IMR-90 (cell line): Measurements from ENCODE around the gene HMGB2. TPM values are rescaled to one million over a fixed set of nuclear protein-coding genes. Genes with fewer than 3 reads are reported as not detected.

Experiments
- ATAC-seq: fragments of 200-7000 bp; cut with Tn5 transposase; 2 replicates; pipeline ENCODE4 v1.9.1; 2020; ENCODE audit warnings: low read depth, mild to moderate bottlenecking, moderate library complexity
- BruUV-seq: library from RNA; stranded (reverse); fragments of 400-500 nt; replicated peaks from 2 replicates; lab custom pipeline; 2021; lab: Mats Ljungman, UMichigan
- CTCF ChIA-PET: fragments of 300-600 bp; formaldehyde crosslinking; extraction: SDS; loops from one replicate; lab custom pipeline; 2021; ENCODE audit warnings: antibody characterized with exemption; lab: Yijun Ruan, JAX
- POLR2A ChIA-PET: fragments of 300-600 bp; sonication (Branson Sonifier 250); formaldehyde crosslinking; loops from one replicate; lab custom pipeline; 2022; ENCODE audit warnings: antibody characterized with exemption; ENCODE audit not compliant: unreplicated experiment; lab: Charles Lee
- DNase-seq: peaks from one replicate; pipeline ENCODE4 v3.0.0; 2013
- H2AFZ ChIP-seq: replicated peaks from 2 replicates; pipeline ENCODE3; 2013; ENCODE audit warnings: low read length, mild to moderate bottlenecking; ENCODE audit not compliant: poor library complexity
- H2AK5ac ChIP-seq: 2 replicates; pipeline ENCODE4 v1.6.1; 2013; ENCODE audit warnings: low read depth, low read length, inconsistent platforms
- H2AK9ac ChIP-seq: replicated peaks from 2 replicates; pipeline ENCODE3; 2013; ENCODE audit warnings: mild to moderate bottlenecking, low read depth, low read length, moderate library complexity; ENCODE audit not compliant: poor library complexity
- H2BK120ac ChIP-seq: 2 replicates; pipeline ENCODE4 v1.6.1; 2013; ENCODE audit warnings: low read depth, low read length, inconsistent platforms
- H2BK15ac ChIP-seq: 3 replicates; pipeline ENCODE4 v1.6.1; 2013; ENCODE audit warnings: low read depth, low read length, inconsistent platforms
- H2BK20ac ChIP-seq: 2 replicates; pipeline ENCODE4 v1.6.1; 2013; ENCODE audit warnings: low read depth, mild to moderate bottlenecking, inconsistent platforms, low read length, moderate library complexity
- H2BK5ac ChIP-seq: 2 replicates; pipeline ENCODE4 v1.6.1; 2013; ENCODE audit warnings: mild to moderate bottlenecking, low read depth, low read length, inconsistent platforms; ENCODE audit not compliant: poor library complexity, severe bottlenecking
- H3K14ac ChIP-seq: replicated peaks from 2 replicates; pipeline ENCODE4 v1.6.1; 2013; ENCODE audit warnings: low read depth, low read length, inconsistent platforms
- H3K18ac ChIP-seq: 2 replicates; pipeline ENCODE4 v1.6.1; 2013; ENCODE audit warnings: low read depth, low read length, control low read depth
- H3K23ac ChIP-seq: 2 replicates; pipeline ENCODE4 v1.6.1; 2013; ENCODE audit warnings: low read depth, low read length, inconsistent platforms
- H3K27ac ChIP-seq: 2 replicates; pipeline ENCODE4 v1.5.1; 2013; ENCODE audit warnings: mild to moderate bottlenecking, control low read depth, low read length; ENCODE audit not compliant: insufficient read depth
- H3K27me3 ChIP-seq: 2 replicates; pipeline ENCODE4 v1.6.1; 2013; ENCODE audit warnings: low read length; ENCODE audit not compliant: control insufficient read depth, insufficient read depth
- H3K36me3 ChIP-seq: 2 replicates; pipeline ENCODE4 v1.6.1; 2013; ENCODE audit warnings: low read length, mixed read lengths; ENCODE audit not compliant: control insufficient read depth, insufficient read depth
- H3K4ac ChIP-seq: 2 replicates; pipeline ENCODE4 v1.6.1; 2013; ENCODE audit warnings: low read depth, low read length, inconsistent platforms
- H3K4me1 ChIP-seq: 2 replicates; pipeline ENCODE4 v1.6.1; 2013; ENCODE audit warnings: low read length, mixed read lengths; ENCODE audit not compliant: control insufficient read depth, insufficient read depth
- H3K4me2 ChIP-seq: 2 replicates; pipeline ENCODE4 v1.6.1; 2013; ENCODE audit warnings: low read depth, mild to moderate bottlenecking, control low read depth, low read length, moderate library complexity
- H3K4me3 ChIP-seq: 2 replicates; pipeline ENCODE4 v1.5.1; 2013; ENCODE audit warnings: low read depth, mild to moderate bottlenecking, control low read depth, low read length, moderate library complexity; ENCODE audit not compliant: insufficient read depth
- H3K56ac ChIP-seq: 2 replicates; pipeline ENCODE4 v1.6.1; 2013; ENCODE audit warnings: low read length, inconsistent platforms; ENCODE audit not compliant: insufficient read depth; ENCODE audit errors: extremely low read depth
- H3K79me1 ChIP-seq, 2 experiments: 2 replicates each; pipeline ENCODE4 v1.6.1; 2013; ENCODE audit warnings: low read length in 2 of 2, inconsistent platforms in 1 of 2, low read depth in 1 of 2
- H3K9ac ChIP-seq: 2 replicates; pipeline ENCODE4 v1.6.1; 2013; ENCODE audit warnings: low read depth, low read length, control low read depth
- H3K9me1 ChIP-seq: 2 replicates; pipeline ENCODE4 v1.6.1; 2013; ENCODE audit warnings: low read length, inconsistent platforms; ENCODE audit not compliant: insufficient read depth
- H3K9me3 ChIP-seq: 2 replicates; pipeline ENCODE4 v1.6.1; 2013; ENCODE audit warnings: low read length; ENCODE audit not compliant: control insufficient read depth, insufficient read depth
- H4K20me1 ChIP-seq: 2 replicates; pipeline ENCODE4 v1.6.1; 2013; ENCODE audit warnings: low read length, inconsistent platforms; ENCODE audit not compliant: insufficient read depth
- H4K5ac ChIP-seq: 2 replicates; pipeline ENCODE4 v1.6.1; 2013; ENCODE audit warnings: mild to moderate bottlenecking, low read depth, low read length, control low read depth
- H4K8ac ChIP-seq, 2 experiments: 2 replicates each; pipeline ENCODE4 v1.6.1; 2013; ENCODE audit warnings: low read depth in 2 of 2, low read length in 2 of 2, control low read depth in 1 of 2, inconsistent platforms in 1 of 2
- H4K91ac ChIP-seq: 2 replicates; pipeline ENCODE4 v1.6.1; 2013; ENCODE audit warnings: low read depth, low read length, inconsistent platforms; ENCODE audit not compliant: insufficient read depth
- BHLHE40 ChIP-seq: fragments of 150-350 bp; IDR thresholded peaks from 2 replicates; pipeline ENCODE4 v1.6.1; 2016; ENCODE audit warnings: mild to moderate bottlenecking, low read depth, low read length
- CEBPB ChIP-seq: IDR thresholded peaks from 2 replicates; pipeline ENCODE4 v1.6.1; 2012; ENCODE audit warnings: low read depth, low read length, improper control_type of control experiment
- CHD1 ChIP-seq: IDR thresholded peaks from 2 replicates; pipeline ENCODE4 v1.6.1; 2012; ENCODE audit warnings: low read depth, low read length, improper control_type of control experiment
- ELK1 ChIP-seq: fragments of 150-350 bp; IDR thresholded peaks from 2 replicates; pipeline ENCODE4 v1.6.1; 2016; ENCODE audit warnings: low read depth, mild to moderate bottlenecking, low read length, moderate library complexity, borderline replicate concordance
- FOS ChIP-seq: fragments of 150-350 bp; IDR thresholded peaks from 2 replicates; pipeline ENCODE4 v1.6.1; 2016; ENCODE audit warnings: low read depth, low read length
- MAFK ChIP-seq: IDR thresholded peaks from 2 replicates; pipeline ENCODE4 v1.6.1; 2012; ENCODE audit warnings: low read depth, low read length, improper control_type of control experiment
- MAZ ChIP-seq: IDR thresholded peaks from 2 replicates; pipeline ENCODE4 v1.6.1; 2012; ENCODE audit warnings: low read depth, mild to moderate bottlenecking, low read length, improper control_type of control experiment, moderate library complexity, borderline replicate concordance
- MXI1 ChIP-seq: IDR thresholded peaks from 2 replicates; pipeline ENCODE4 v1.6.1; 2012; ENCODE audit warnings: low read depth, mild to moderate bottlenecking, low read length, moderate library complexity, borderline replicate concordance
- NFE2L2 ChIP-seq: fragments of 150-350 bp; IDR thresholded peaks from 2 replicates; pipeline ENCODE4 v1.6.1; 2016; ENCODE audit warnings: low read depth, mild to moderate bottlenecking, low read length
- POLR2A ChIP-seq: IDR thresholded peaks from 2 replicates; pipeline ENCODE4 v1.6.1; 2012; ENCODE audit warnings: mild to moderate bottlenecking, low read depth, low read length
- RAD21 ChIP-seq: IDR thresholded peaks from 2 replicates; pipeline ENCODE4 v1.6.1; 2012; ENCODE audit warnings: low read length, improper control_type of control experiment
- RCOR1 ChIP-seq: IDR thresholded peaks from 2 replicates; pipeline ENCODE4 v1.6.1; 2012; ENCODE audit warnings: mild to moderate bottlenecking, low read length, improper control_type of control experiment; ENCODE audit not compliant: insufficient replicate concordance
- RFX5 ChIP-seq: IDR thresholded peaks from 2 replicates; pipeline ENCODE4 v1.8.0; 2012; ENCODE audit warnings: low read depth, mild to moderate bottlenecking, low read length, moderate library complexity
- SMC3 ChIP-seq: fragments of 150-350 bp; IDR thresholded peaks from 2 replicates; pipeline ENCODE4 v1.6.1; 2016; ENCODE audit warnings: low read depth, mild to moderate bottlenecking, antibody characterized with exemption, low read length, moderate library complexity
- USF2 ChIP-seq: fragments of 150-350 bp; IDR thresholded peaks from 2 replicates; pipeline ENCODE4 v1.6.1; 2017; ENCODE audit warnings: mild to moderate bottlenecking, antibody characterized with exemption, low read length, low read depth
- WGBS, 2 experiments: methylation state at CpG; one replicate each; pipeline versions ENCODE4 v1.1.5 to v1.1.7; 2013; ENCODE audit warnings: missing lambda C conversion rate in 2 of 2; ENCODE audit not compliant: insufficient read length in 1 of 2; ENCODE audit errors: extremely low coverage in 2 of 2; 5-methylcytosine and 5-hydroxymethylcytosine counted together
- dilution Hi-C: fragments of 300-500 bp; cut with HindIII; formaldehyde crosslinking; loops from one replicate; pipeline ENCODE4 v1.14.3; 2018; ENCODE audit warnings: low sequenced_read_pairs; ENCODE audit not compliant: unreplicated experiment
- in situ Hi-C: fragments of 300-500 bp; cut with MboI; formaldehyde crosslinking; loops from 3 replicates; pipeline ENCODE4 v1.14.3; 2019; ENCODE audit warnings: low sequenced_read_pairs, inconsistent platforms, mixed read lengths
- intact Hi-C: fragments of 100-400 bp; cut with micrococcal nuclease; formaldehyde crosslinking; loops from 2 replicates; pipeline ENCODE4 v1.10.0; 2022
- polyA plus RNA-seq, 3 experiments: library from polyadenylated mRNA; depleted of rRNA; stranded (reverse); fragments of >200 nt; gene quantifications; 2 replicates each; pipeline ENCODE4 v1.2.3, GENCODE V29; 2012; ENCODE audit warnings: low replicate concordance in 1 of 3
- total RNA-seq: library from RNA; depleted of rRNA; stranded (reverse); fragments of >200 nt; gene quantifications from 2 replicates; pipeline ENCODE4 v1.2.3, GENCODE V29; 2012
- TF ChIP-seq, protein P1 (sequence below): conservative IDR thresholded peaks from 2 replicates; pipeline ENCODE4 v1.5.1; 2012; ENCODE audit warnings: mild to moderate bottlenecking, low read depth, low read length, improper control_type of control experiment

The HMGB2 gene
- total and polyA plus RNA-seq, 2 of the 4 experiments (the other 2 are of a cell fraction): 49.3 to 106 TPM

DNA sequence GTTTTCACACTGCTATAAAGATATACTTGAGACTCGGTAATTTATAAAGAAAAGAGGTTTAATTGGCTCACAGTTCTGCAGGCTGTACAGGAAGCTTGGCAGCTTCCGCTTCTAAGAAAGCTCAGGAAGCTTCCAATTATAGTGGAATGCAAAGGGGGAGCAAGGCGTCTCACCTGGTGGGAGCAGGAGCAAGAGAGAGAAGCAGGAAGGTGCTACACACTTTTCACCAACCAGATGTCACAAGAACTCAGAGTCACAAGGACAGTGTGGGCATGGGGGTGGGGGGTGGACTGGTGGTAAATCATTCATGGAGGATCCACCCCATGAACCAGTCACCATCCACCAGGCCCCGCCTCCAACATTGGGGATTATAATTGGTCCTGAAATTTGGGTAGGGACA is 22.8 kb downstream of the HMGB2 start:
- BruUV-seq: no TSS peak
- Histone ChIP-seq H2AK5ac (no peak overlapping the region), H2BK20ac (no peak overlapping the region), H2AFZ (no peak overlapping the region), H2BK120ac (no peak overlapping the region), H3K23ac (no peak overlapping the region), H3K14ac (no peak overlapping the region), H3K79me1 (no peaks in the 10 kb centered on the region; a peak in 2 of 4 replicates), H3K18ac (no peak overlapping the region), H4K20me1 (no peaks in the 10 kb centered on the region), H2AK9ac (no peak overlapping the region), H3K9ac (no peak overlapping the region), H3K27ac (no peak overlapping the region), H3K4me1 (no peaks in the 10 kb centered on the region), H4K8ac (no peak overlapping the region), H4K5ac (no peak overlapping the region), H3K4ac (no peak overlapping the region), H3K9me1 (peaks cover 7% of the 10 kb centered on the region), H3K9me3 (no peaks in the 10 kb centered on the region), H3K27me3 (no peaks in the 10 kb centered on the region), H3K56ac (no peak overlapping the region), H4K91ac (no peak overlapping the region), H3K4me3 (no peak overlapping the region), H2BK15ac (no peak overlapping the region), H2BK5ac (no peak overlapping the region), H3K4me2 (no peak overlapping the region), H3K36me3 (0 out of 2 replicates have a peak, but pooled peaks cover 1% of the 10 kb centered on the region)
- intact Hi-C loops (no loop called here), in situ Hi-C loops (loop anchor here (10.0 kb wide), 1 partner anchor 183 kb away; no protein-coding TSS in a partner anchor), dilution Hi-C loops (no loop called here)
- POLR2A ChIA-PET: no interaction called here
- TF ChIP-seq, protein P1, sequence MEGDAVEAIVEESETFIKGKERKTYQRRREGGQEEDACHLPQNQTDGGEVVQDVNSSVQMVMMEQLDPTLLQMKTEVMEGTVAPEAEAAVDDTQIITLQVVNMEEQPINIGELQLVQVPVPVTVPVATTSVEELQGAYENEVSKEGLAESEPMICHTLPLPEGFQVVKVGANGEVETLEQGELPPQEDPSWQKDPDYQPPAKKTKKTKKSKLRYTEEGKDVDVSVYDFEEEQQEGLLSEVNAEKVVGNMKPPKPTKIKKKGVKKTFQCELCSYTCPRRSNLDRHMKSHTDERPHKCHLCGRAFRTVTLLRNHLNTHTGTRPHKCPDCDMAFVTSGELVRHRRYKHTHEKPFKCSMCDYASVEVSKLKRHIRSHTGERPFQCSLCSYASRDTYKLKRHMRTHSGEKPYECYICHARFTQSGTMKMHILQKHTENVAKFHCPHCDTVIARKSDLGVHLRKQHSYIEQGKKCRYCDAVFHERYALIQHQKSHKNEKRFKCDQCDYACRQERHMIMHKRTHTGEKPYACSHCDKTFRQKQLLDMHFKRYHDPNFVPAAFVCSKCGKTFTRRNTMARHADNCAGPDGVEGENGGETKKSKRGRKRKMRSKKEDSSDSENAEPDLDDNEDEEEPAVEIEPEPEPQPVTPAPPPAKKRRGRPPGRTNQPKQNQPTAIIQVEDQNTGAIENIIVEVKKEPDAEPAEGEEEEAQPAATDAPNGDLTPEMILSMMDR: no peak
- no peak for TF ChIP-seq ELK1
- TF ChIP-seq MAFK: no peak
- no peak for TF ChIP-seq CEBPB
- TF ChIP-seq NFE2L2: no peak
- TF ChIP-seq BHLHE40: no peak
- no peak for TF ChIP-seq MXI1
- TF ChIP-seq USF2: no peak
- TF ChIP-seq SMC3: no peak
- TF ChIP-seq FOS: no peak
- no peak for TF ChIP-seq MAZ
- no peak for TF ChIP-seq RFX5
- no peak for TF ChIP-seq POLR2A
- no peak for TF ChIP-seq CHD1
- no peak for TF ChIP-seq RCOR1
- TF ChIP-seq RAD21: no peak
- DNase-seq (no peak), ATAC-seq (no peak)
- CTCF ChIA-PET: no interaction called here
- no CpG with 5 or more reads among the region's 4 CpGs for WGBS, 2 experiments
